GM12878 (cell line): ENCODE measurements around the gene NCS1. TPM values are rescaled to one million over a fixed set of nuclear protein-coding genes. Genes with fewer than 3 reads are reported as not detected.

Experiments used
- ATAC-seq: fragments of 200-7000 bp; cut with Tn5 transposase; 3 replicates; pipeline ENCODE4 v1.9.1; 2020; ENCODE audit warnings: mild to moderate bottlenecking, moderate library complexity
- BruUV-seq: library from RNA; stranded (reverse); fragments of 400-500 nt; replicated peaks from 2 replicates; lab custom pipeline; 2021; lab: Mats Ljungman, UMichigan
- CTCF ChIA-PET: fragments of 300-600 bp; sonication (Branson Sonifier 250); formaldehyde crosslinking; extraction: SDS; loops from one replicate; lab custom pipeline; 2021; ENCODE audit warnings: inconsistent platforms; lab: Yijun Ruan, JAX
- POLR2A ChIA-PET: fragments of 350-600 bp; formaldehyde crosslinking; extraction: SDS; loops from one replicate; lab custom pipeline; 2021; ENCODE audit warnings: inconsistent platforms; lab: Charles Lee
- RAD21 ChIA-PET: fragments of 300-600 bp; sonication (Branson Sonifier 250); formaldehyde crosslinking; loops from one replicate; lab custom pipeline; 2023; ENCODE audit warnings: antibody characterized with exemption; ENCODE audit not compliant: unreplicated experiment; lab: Charles Lee
- SMC1A ChIA-PET: fragments of 300-600 bp; sonication (Branson Sonifier 250); formaldehyde crosslinking; loops from one replicate; lab custom pipeline; 2023; ENCODE audit not compliant: unreplicated experiment, uncharacterized antibody; lab: Charles Lee
- DNase-seq: peaks from one replicate; pipeline ENCODE4 v3.0.0-alpha.2; 2011; ENCODE audit warnings: low read depth, low spot score
- FAIRE-seq: peaks from 3 replicates; lab custom pipeline; 2011; peaks lifted over from hg19 to GRCh38; lab: Jason Lieb, UNC
- H2AFZ ChIP-seq: 2 replicates; pipeline ENCODE4 v1.6.0; 2011; ENCODE audit warnings: low read depth, low read length, control low read depth; ENCODE audit not compliant: control insufficient read depth
- H3K27ac ChIP-seq: 2 replicates; pipeline ENCODE4 v1.5.1; 2011; ENCODE audit warnings: control low read depth; ENCODE audit not compliant: control insufficient read depth, insufficient read depth
- H3K27me3 ChIP-seq, 2 experiments: replicated peaks in 1 of 2; 2 replicates each; pipeline versions ENCODE4 v1.6.0 to v1.6.1; 2011; ENCODE audit warnings: low read length in 1 of 2; ENCODE audit not compliant: control insufficient read depth in 2 of 2, insufficient read depth in 2 of 2
- H3K36me3 ChIP-seq, 2 experiments: 2 replicates each; pipeline ENCODE4 v1.5.1; 2011; ENCODE audit warnings: low read length in 1 of 2; ENCODE audit not compliant: control insufficient read depth in 2 of 2, insufficient read depth in 2 of 2
- H3K4me1 ChIP-seq: 2 replicates; pipeline ENCODE4 v1.6.1; 2011; ENCODE audit warnings: mild to moderate bottlenecking, low read length, moderate library complexity, mixed read lengths; ENCODE audit not compliant: control insufficient read depth, insufficient read depth
- H3K4me2 ChIP-seq: 2 replicates; pipeline ENCODE4 v1.6.0; 2011; ENCODE audit warnings: control low read depth; ENCODE audit not compliant: control insufficient read depth, insufficient read depth
- H3K4me3 ChIP-seq: fragments of 200-600 bp; sonication (generic); 2 replicates; pipeline ENCODE4 v1.5.1; 2016
- H3K79me2 ChIP-seq: 2 replicates; pipeline ENCODE4 v1.6.0; 2011; ENCODE audit warnings: low read length; ENCODE audit not compliant: control insufficient read depth, insufficient read depth
- H3K9ac ChIP-seq: 2 replicates; pipeline ENCODE4 v1.8.0; 2011; ENCODE audit warnings: low read length, control low read depth, mixed read lengths; ENCODE audit not compliant: control insufficient read depth, insufficient read depth
- H3K9me3 ChIP-seq: replicated peaks from 3 replicates; pipeline ENCODE4 v1.5.1; 2011; ENCODE audit warnings: mild to moderate bottlenecking, low read length; ENCODE audit not compliant: control insufficient read depth, insufficient read depth
- H4K20me1 ChIP-seq: 2 replicates; pipeline ENCODE4 v1.6.0; 2011; ENCODE audit not compliant: control insufficient read depth, insufficient read depth
- E4F1 ChIP-seq: fragments of 450-650 bp; IDR thresholded peaks from 2 replicates; pipeline ENCODE4 v1.6.1; 2018; ENCODE audit warnings: borderline replicate concordance, mild to moderate bottlenecking; ENCODE audit not compliant: partially characterized antibody
- MAX ChIP-seq: IDR thresholded peaks from 2 replicates; pipeline ENCODE4 v1.6.1; 2012; ENCODE audit warnings: low read depth, low read length, improper control_type of control experiment
- MLLT1 ChIP-seq: fragments of 450-650 bp; IDR thresholded peaks from 2 replicates; pipeline ENCODE4 v1.6.1; 2016; ENCODE audit warnings: mild to moderate bottlenecking
- NFIC ChIP-seq: IDR thresholded peaks from 2 replicates; pipeline ENCODE4 v1.6.1; 2012; ENCODE audit warnings: low read depth, mild to moderate bottlenecking, inconsistent platforms, low read length, moderate library complexity
- RCOR1 ChIP-seq: conservative IDR thresholded peaks from 2 replicates; pipeline ENCODE4 v1.6.1; 2012; ENCODE audit warnings: low read depth, low read length, improper control_type of control experiment
- RELB ChIP-seq: fragments of 450-650 bp; IDR thresholded peaks from 2 replicates; pipeline ENCODE4 v1.6.1; 2017; ENCODE audit warnings: low read depth, mild to moderate bottlenecking, moderate library complexity
- SP1 ChIP-seq: IDR thresholded peaks from one replicate; pipeline ENCODE4 v1.6.1; 2011; ENCODE audit warnings: low read depth, low read length
- SPI1 ChIP-seq: IDR thresholded peaks from 2 replicates; pipeline ENCODE4 v1.6.1; 2011; ENCODE audit warnings: low read depth, mild to moderate bottlenecking, low read length, moderate library complexity, borderline replicate concordance; ENCODE audit not compliant: insufficient read depth
- ZNF687 ChIP-seq: fragments of 450-650 bp; IDR thresholded peaks from 2 replicates; pipeline ENCODE4 v1.6.1; 2017; ENCODE audit warnings: mild to moderate bottlenecking, moderate library complexity
- WGBS: methylation state at CpG from one replicate; pipeline ENCODE4 v1.1.6; 2016; ENCODE audit warnings: low lambda C conversion rate; ENCODE audit not compliant: insufficient replicate concordance, insufficient coverage; ENCODE audit errors: missing lambda C conversion rate; 5-methylcytosine and 5-hydroxymethylcytosine counted together
- in situ Hi-C: fragments of 300-500 bp; cut with MboI; formaldehyde crosslinking; loops from 9 replicates; pipeline ENCODE4 v1.14.3; 2018; ENCODE audit warnings: mixed read lengths
- intact Hi-C: fragments of 100-400 bp; cut with micrococcal nuclease; formaldehyde crosslinking; loops from one replicate; pipeline ENCODE4 v1.14.2; 2022; ENCODE audit not compliant: unreplicated experiment
- polyA plus RNA-seq, 11 experiments: library from polyadenylated mRNA; depleted of rRNA in 4 of 11; unstranded in 6 of 11; stranded (reverse) in 5 of 11; fragments of >200 nt; fragmentation: Nextera tagmentation in 4 of 11; fragmentation: Illumina TruSeq in 1 of 11; extraction: Ambion mirVana in 4 of 11; extraction: Trizol in 1 of 11; gene quantifications; 1 replicate in 1 of 11; 2 replicates in 10 of 11; pipeline versions ENCODE4 v1.2.1 to v1.2.3, GENCODE V29; 2011 to 2016; ENCODE audit warnings: inconsistent platforms in 2 of 11, missing spikeins in 2 of 11, low read depth in 1 of 11
- total RNA-seq, 4 experiments: library from RNA; depleted of rRNA in 3 of 4; stranded (reverse); fragments of >200 nt in 3 of 4; fragmentation: Illumina TruSeq in 1 of 4; extraction: Trizol in 1 of 4; gene quantifications; 2 replicates each; pipeline versions ENCODE4 v1.2.1 to v1.2.3, GENCODE V29; 2013 to 2021

The NCS1 gene
- total and polyA plus RNA-seq, 10 of the 15 experiments (the other 5 are each of a cell fraction or from before 2014, with no cell fraction given): 0.04 to 0.22 (median 0.06) TPM; not detected in 4

- peak; percentile 51 for TF ChIP-seq ZNF687
- TF ChIP-seq NFIC: 0 out of 2 replicates have a peak, but pooled peaks have one; percentile 5
- no peak for TF ChIP-seq MLLT1
Measured at GRCh38 chr9:130128251-130128650, 44.0 kb upstream of the NCS1 start (continued).

- peak; percentile 94 for ATAC-seq
- peak; percentile 83 for FAIRE-seq
- ChIA-PET CTCF (interaction anchor here (0.9 to 1.8 kb wide), 8 partner anchors 13 to 240 kb away, joined by 3 to 10 read pairs (median 3); no protein-coding TSS in a partner anchor), SMC1A (interaction anchor here (0.6 to 3.6 kb wide), 8 partner anchors 13 to 243 kb away, joined by 3 to 10 read pairs (median 3); no protein-coding TSS in a partner anchor), RAD21 (interaction anchor here (0.9 to 3.3 kb wide), 5 partner anchors 13 to 141 kb away, joined by 3 to 22 read pairs (median 4); no protein-coding TSS in a partner anchor), POLR2A (interaction anchor here (0.6 to 1.0 kb wide), 2 partner anchors 76 to 1017 kb away, joined by 3 read pairs; no protein-coding TSS in a partner anchor)
- no peaks in the 10 kb centered on the region for H3K79me2 ChIP-seq
- peak overlapping the region; percentile 70 for H3K9ac ChIP-seq
- under 1% methylated on average over 14 of the region's 14 CpGs for WGBS
- H3K4me1 ChIP-seq: peaks cover 21% of the 10 kb centered on the region
- H3K27ac ChIP-seq: peak overlapping the region; percentile 94
- peak; percentile 79 for DNase-seq
- peak overlapping the region; percentile 4; the same call in 1 of the 2 replicates for H3K4me3 ChIP-seq
- H3K27me3 ChIP-seq: no peaks in the 10 kb centered on the region
- peak overlapping the region; percentile 77 for H3K4me2 ChIP-seq
- no peaks in the 10 kb centered on the region for H3K9me3 ChIP-seq
- H4K20me1 ChIP-seq: no peaks in the 10 kb centered on the region
- intact Hi-C loops: loop anchor here (5.0 kb wide), 1 partner anchor 113 kb away; no protein-coding TSS in a partner anchor
- BruUV-seq: TSS peak; percentile 85
- in situ Hi-C loops: no loop called here
- H3K36me3 ChIP-seq: peaks cover 0 to 7% of the 10 kb centered on the region in 2 experiments; a peak in 2 of 4 replicates
- H2AFZ ChIP-seq: peak overlapping the region; percentile 70
- peak; percentile 50 for TF ChIP-seq SP1
- peak; percentile 84; the same call in 1 of the 2 replicates for TF ChIP-seq RELB
- no peak for TF ChIP-seq E4F1
- no peak for TF ChIP-seq MAX
- peak; percentile 72 for TF ChIP-seq SPI1
- TF ChIP-seq RCOR1: no peak
Measured at GRCh38 chr9:130128733-130129431, 43.3 kb upstream of the NCS1 start.
